ENCODE data around the gene ITGB3. TPM values are rescaled to one million over a fixed set of nuclear protein-coding genes. Genes with fewer than 3 reads are reported as not detected.

The ITGB3 gene
- total and polyA plus RNA-seq, 9 of the 15 experiments (the other 6 are each of a cell fraction or from before 2014, with no cell fraction given), result 0.08 to 2.6 (median 0.62) TPM; not detected in 1

DNA sequence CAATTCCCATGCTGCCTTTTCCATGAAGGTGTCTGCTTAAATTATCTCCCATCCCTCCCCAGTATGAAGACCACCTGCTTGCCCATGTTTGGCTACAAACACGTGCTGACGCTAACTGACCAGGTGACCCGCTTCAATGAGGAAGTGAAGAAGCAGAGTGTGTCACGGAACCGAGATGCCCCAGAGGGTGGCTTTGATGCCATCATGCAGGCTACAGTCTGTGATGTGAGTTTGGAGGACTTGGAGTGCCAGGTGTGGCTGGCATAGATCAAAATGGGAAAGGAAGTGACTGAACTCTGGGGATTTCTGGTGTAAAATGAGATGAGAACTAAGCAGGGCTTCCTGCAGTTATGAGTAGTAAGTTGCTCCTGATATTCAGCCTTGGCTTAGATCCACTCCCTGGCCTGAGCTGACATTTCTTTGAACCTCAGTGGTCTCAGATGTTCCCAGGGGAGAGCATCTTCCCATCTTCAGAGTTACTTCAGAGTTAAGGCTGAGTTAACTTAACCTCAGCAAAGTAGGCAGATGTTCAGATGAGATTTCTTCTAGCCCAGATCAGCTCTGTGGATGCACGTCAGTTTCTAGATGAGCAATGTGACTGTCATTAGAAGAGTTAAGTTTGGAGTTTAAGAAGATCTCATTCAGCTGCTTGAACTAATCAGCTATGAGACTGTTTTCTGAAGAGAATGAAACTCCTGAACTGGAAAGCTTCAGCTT lies 32.7 kb downstream of the ITGB3 start (continued):
- TF ChIP-seq, protein P1, sequence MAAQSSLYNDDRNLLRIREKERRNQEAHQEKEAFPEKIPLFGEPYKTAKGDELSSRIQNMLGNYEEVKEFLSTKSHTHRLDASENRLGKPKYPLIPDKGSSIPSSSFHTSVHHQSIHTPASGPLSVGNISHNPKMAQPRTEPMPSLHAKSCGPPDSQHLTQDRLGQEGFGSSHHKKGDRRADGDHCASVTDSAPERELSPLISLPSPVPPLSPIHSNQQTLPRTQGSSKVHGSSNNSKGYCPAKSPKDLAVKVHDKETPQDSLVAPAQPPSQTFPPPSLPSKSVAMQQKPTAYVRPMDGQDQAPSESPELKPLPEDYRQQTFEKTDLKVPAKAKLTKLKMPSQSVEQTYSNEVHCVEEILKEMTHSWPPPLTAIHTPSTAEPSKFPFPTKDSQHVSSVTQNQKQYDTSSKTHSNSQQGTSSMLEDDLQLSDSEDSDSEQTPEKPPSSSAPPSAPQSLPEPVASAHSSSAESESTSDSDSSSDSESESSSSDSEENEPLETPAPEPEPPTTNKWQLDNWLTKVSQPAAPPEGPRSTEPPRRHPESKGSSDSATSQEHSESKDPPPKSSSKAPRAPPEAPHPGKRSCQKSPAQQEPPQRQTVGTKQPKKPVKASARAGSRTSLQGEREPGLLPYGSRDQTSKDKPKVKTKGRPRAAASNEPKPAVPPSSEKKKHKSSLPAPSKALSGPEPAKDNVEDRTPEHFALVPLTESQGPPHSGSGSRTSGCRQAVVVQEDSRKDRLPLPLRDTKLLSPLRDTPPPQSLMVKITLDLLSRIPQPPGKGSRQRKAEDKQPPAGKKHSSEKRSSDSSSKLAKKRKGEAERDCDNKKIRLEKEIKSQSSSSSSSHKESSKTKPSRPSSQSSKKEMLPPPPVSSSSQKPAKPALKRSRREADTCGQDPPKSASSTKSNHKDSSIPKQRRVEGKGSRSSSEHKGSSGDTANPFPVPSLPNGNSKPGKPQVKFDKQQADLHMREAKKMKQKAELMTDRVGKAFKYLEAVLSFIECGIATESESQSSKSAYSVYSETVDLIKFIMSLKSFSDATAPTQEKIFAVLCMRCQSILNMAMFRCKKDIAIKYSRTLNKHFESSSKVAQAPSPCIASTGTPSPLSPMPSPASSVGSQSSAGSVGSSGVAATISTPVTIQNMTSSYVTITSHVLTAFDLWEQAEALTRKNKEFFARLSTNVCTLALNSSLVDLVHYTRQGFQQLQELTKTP (IDR thresholded peaks at IDR 0.05; ENCODE audit: low read depth in 1 of 2, partially characterized antibody in 2 of 2), result no peak
- TF ChIP-seq FOS (IDR thresholded peaks at IDR 0.05; ENCODE audit: extremely low read depth, insufficient read length) (no peak), ZNF212 (CRISPR knock-in tag; IDR thresholded peaks at IDR 0.05) (no peak), ZNF77 (CRISPR knock-in tag; IDR thresholded peaks at IDR 0.05) (no peak), SMARCA4 (IDR thresholded peaks at IDR 0.05) (0 out of 2 replicates have a peak, but pooled peaks have one; percentile 19), CBFA2T3 (IDR thresholded peaks at IDR 0.05) (peak; percentile 64), TCF3 (CRISPR knock-in tag; IDR thresholded peaks at IDR 0.05) (peak; percentile 27; the same call in 1 of the 2 replicates), DPF2 (IDR thresholded peaks at IDR 0.05) (peak; percentile 38; the same call in 1 of the 2 replicates), CREM (IDR thresholded peaks at IDR 0.05; ENCODE audit: low read depth) (0 out of 2 replicates have a peak, but pooled peaks have one; percentile 10), MEF2A (IDR thresholded peaks at IDR 0.05; ENCODE audit: control insufficient read depth, low read depth, low read length) (no peak), MAX (CRISPR knock-in tag; IDR thresholded peaks at IDR 0.05) (0 out of 2 replicates have a peak, but pooled peaks have one; percentile 32), ZFX (CRISPR knock-in tag; IDR thresholded peaks at IDR 0.05) (no peak), MEIS2 (IDR thresholded peaks at IDR 0.05; ENCODE audit: partially characterized antibody) (peak; percentile 3)
- TF ChIP-seq, protein P2, sequence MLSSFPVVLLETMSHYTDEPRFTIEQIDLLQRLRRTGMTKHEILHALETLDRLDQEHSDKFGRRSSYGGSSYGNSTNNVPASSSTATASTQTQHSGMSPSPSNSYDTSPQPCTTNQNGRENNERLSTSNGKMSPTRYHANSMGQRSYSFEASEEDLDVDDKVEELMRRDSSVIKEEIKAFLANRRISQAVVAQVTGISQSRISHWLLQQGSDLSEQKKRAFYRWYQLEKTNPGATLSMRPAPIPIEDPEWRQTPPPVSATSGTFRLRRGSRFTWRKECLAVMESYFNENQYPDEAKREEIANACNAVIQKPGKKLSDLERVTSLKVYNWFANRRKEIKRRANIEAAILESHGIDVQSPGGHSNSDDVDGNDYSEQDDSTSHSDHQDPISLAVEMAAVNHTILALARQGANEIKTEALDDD (IDR thresholded peaks at IDR 0.05), result peak; percentile 80
